ENCODE data around the gene CASQ2.
"Not testable (repeated sequence)": the region's sequence is repeated elsewhere in the genome, so short reads cannot be mapped to it uniquely, and the experiment has no call there.

CASQ2 gene

DNA sequence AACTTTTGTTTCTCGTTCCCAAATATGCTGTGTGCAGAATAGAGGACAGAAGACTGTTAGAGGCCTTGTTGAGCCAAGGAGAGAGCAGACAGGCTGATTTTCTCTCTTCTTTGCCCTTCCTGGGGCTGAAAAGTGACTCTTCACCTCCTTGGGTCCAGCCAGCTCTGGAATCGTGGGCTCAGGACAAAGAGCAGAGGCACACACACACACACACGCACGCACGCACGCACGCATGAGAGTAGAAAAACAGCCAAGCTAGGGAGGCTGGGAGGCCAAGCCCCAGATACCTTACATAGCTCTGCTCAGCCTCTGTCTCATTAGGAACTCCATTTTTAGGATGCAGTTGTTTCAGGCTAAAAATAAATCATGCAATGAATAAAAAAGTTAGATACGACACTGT, at the start of gene CASQ2:
CASQ2 (minus strand) TSS at position 166 of the 400 bp plus-strand sequence. CDS start 173 bp downstream, outside the sequence.
- no peak for DNase-seq

DNA sequence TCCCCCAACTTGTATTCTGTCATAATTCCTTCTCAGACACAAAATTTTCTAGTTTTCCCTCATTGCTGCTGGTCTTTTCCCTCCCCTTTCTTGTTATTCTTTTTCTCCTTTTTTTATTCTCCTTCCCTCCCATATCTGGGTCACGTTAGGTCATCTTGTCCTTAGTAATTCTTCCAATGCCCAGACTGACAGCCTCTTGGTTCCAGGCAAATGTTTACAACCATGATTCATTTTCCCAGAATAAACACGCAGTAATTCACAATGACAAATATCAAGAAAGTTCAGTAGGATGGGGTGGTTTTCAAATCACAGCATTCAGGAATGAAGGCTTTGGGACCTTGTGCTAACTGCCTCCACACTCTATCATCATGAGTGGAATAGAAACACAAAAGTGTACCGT, 47.2 kb upstream of the CASQ2 start:
- DNase-seq, result no peak

DNA sequence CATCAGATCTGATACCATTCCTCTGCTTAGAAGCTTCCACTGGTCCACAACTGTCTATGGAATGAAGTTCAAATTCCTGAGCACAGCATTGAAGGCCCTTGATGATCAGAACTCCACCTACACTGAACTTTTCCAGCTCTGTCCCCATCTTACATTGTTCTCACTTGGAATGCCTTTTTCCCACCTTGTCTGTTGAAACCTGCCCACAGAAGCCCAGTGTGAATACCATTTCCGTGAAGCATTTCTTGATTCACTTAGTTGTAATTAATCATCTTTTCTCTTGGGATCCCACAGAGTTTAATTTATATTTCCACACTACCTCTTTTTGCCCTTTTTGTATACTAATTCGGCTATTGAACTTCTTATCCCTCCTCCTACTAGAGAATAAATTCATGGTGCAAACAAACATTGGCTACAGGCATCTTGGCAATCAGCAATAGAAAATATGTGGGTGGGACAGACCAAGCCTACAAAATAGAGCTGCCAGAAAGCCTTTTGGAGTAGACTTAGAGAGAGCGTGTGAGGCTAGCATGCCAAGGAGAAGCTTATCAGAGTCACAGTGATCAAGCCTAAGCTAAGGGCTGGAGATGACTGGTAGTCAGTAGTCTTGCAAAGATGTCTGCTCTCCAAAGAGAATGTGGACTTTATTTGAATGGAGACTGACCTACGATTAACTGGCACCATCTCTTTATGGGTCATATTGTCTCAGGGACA, 46.3 kb upstream of the CASQ2 start:
- DNase-seq, result no peak

DNA sequence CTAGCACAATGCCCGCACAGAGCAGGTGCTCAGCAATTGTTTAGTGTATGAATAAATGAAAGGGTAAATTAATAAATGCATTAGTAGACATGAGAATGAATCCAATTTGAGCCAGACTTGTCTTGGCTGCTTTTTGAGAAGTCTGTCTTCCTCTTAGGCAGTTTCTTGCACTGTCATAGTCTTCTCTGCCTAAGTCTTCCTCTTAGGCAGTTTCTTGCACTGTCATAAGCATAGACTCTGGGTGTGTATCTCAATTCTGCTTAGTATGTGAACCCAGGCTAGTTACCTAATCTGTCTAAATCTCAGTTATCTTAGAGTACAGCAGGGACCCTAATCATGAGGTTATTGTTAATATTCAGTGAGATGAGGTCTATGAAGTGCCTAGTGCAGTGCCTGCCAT, 45.2 kb upstream of the CASQ2 start:
- peak; percentile 33 for DNase-seq

DNA sequence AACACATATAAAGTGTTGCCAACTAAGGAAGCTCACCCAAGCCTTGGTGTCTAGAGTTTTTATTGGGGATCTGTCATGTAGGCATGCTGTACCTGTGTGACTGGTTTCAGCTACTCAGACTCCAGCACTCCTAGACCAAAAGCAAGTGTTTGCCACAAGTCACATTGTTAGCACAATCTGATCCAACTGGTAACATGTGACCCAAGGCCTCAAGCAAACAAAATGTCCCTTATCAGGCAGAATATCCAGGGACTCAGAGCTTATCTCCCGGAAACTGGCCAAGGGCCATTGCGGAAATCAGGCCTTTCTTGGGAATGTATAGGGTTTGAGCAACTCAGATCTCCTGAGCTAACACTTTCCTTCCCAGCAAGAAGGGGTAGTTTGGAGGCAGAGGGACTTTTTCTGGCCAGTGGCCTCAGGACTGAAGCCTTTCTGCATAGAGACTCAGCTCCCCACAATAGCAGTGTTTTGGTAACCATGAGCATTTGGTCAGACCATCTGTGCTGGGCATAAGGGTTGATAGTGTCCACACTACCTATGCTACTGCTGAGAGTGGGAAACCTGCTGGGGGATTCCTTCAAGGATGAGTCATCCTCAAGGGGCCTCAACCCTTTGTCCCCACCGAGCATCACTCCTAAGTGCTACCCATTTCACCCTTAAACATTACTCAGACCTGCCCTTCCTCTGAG, 42.8 kb upstream of the CASQ2 start:
- no peak for DNase-seq

DNA sequence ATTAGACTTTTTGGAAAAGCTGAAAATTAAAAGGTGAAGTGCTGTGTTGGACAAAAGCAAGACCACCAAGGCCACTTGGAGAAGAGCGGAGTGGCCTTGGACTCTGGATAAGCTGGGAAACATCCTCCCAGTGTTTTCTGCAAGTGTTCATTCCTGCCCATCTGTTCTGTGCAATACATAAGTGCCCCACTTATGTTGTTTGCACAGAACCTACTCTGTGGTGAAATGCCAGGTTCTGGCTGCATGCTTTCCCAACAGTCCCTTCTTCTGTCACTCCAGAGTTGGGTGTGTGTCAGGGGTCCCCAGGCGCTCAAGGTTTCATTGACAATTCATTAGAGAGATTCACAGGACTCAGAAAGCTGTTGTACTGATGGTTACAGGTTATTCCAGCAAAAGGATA, 42.1 kb upstream of the CASQ2 start:
- DNase-seq, result no peak

DNA sequence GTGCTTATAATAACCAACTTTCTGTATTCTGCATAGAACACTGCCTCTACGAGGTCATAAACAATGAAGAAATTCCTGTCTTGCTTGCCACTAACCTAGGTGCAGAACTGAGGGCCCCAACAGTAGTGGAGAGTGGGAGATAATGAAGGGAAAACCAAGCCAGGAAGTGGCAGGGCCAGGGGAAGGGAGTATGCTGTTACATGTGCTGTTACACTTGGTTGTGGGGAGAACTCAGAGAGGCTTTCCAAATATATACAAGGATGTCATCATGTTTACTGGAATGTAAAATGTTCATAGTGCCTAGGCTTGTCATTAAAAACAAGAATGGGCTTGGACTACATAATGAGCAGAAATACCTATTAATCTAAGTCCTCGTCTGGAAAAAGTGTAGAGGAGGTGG, 41.3 kb upstream of the CASQ2 start:
- no peak for DNase-seq

DNA sequence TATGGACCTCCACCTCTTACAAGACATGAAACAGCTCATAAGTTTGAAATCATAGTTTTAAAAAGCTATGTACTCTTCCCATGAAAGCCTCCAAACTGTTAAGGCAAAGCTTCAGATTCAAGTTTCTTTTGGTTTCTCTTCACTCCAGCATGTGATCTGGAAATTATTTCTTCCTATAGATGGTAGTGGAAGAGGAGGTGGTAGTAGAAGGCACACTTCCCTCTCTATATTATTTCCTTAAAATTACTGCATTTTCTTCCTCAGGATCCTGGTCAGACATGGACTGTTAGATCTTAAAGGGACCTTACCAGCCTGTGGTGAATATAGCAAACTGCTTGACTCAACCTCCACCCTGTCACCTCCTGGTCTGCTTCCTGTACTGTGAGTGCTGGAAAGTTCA, 40.6 kb upstream of the CASQ2 start:
- DNase-seq, result no peak

DNA sequence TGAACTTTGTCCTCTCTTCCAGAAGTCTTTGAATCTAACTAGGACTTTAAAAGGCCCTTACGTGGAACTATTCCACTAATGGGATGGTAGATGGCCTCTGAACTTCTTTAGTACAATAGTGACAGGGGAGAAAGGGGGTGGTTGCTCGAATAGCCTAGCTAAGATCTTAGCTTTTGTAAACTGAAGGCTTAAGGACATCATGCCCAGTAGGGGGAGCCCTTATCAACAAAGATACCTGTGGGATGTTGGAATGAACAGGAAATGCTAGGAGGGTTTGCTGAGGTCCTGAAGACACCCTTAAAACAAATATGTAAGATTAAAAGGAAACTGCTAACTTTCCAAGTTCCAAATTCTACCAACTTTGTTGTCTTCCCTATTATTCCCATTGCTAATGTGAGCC, 39.2 kb upstream of the CASQ2 start:
- DNase-seq, result peak; percentile 91

DNA sequence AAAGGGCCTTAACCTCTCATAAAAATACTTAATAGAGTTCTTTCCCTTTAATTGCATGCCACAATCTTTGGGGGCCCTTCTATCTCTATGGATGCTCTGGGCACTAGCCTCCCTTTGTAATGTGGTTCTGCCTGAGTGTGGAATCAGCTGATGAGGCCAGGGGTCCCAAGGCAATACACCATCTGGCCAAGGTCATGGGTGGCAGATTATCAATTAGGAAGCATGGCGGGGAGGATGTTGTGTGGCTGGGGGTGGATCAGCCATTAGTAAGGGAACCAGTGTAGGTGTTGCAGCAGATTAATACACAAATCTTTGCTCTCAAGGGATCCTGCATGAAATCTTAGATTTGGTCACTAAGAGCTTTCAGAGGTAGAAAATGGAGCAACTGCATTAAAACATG, 37.1 kb upstream of the CASQ2 start:
- DNase-seq, result no peak

DNA sequence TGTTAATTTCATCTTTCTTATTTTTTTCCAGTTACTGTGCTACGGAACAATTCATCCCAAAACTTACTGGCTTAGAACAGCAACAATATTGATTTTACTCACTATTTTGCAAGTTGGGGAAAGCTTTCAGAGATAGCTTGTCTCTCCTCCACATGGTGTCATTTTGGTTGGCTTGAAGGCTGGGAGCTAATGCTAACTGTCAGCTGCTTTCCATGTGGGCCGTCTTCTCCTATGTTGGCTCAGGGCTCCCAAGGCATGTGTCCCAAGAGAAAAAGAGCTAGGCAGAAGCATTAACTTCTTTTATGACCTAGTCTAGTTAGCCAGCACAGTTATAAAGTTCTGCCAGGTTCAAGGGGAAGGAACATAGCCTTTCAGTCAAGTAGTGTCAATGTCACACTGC, 33.9 kb upstream of the CASQ2 start:
- DNase-seq, result no peak

DNA sequence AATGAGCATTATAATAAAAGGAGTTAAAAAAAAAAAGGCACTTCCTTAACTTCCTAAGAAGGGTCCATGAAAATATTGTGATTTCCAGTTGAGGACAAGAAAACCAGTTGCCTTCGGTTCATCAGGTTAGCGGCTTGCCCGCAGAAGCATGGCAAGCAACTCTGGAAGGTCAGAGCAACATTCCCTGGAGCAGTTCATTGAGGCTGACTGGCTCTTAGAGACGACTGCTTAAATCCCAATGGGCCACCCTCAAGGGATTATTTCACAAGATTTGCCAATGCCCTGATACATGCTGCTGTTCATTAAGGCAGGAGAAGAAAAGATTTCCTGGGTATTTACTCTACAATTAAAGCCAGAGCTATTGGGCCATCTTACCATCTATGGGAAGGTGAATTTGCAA, 29.0 kb upstream of the CASQ2 start:
- DNase-seq, result no peak

DNA sequence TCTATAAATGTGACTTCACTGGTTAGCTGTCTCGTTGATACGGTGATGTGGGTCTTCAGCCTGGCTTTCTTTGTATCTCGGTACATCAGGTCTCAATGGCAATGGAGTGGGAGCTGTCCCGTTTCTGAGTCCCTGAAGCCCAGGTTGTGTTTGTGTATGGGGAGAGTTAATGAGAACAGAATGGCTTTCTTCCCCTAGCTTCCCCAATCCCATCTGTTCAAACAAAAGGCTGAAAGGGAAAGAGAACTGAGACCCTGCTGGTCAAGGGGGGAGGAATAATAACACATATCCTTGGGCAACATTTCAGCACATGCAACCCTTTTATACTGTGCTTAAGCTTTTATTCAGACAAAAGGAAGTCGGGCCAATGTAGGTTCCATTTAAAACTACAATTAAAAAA, 28.4 kb upstream of the CASQ2 start:
- DNase-seq, result no peak

DNA sequence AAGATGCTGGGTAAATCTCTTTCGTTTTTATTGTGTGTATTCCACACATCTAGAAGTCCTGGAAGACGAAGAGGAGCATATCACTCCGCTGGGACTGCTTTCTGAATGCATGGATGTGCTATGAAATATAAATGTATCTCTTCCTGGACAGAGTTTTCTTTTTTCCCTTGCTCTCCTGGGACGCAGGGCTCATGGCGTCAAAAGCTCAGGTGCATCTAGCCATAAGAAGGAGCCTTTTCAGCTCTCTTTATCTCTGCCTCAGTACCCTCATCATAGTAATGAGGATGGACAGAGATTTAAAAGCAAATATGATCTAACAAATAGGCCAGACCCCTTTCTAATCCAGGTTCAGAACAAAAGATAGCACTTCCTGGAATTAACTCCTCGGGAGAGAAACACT, 27.5 kb upstream of the CASQ2 start:
- DNase-seq, result no peak

DNA sequence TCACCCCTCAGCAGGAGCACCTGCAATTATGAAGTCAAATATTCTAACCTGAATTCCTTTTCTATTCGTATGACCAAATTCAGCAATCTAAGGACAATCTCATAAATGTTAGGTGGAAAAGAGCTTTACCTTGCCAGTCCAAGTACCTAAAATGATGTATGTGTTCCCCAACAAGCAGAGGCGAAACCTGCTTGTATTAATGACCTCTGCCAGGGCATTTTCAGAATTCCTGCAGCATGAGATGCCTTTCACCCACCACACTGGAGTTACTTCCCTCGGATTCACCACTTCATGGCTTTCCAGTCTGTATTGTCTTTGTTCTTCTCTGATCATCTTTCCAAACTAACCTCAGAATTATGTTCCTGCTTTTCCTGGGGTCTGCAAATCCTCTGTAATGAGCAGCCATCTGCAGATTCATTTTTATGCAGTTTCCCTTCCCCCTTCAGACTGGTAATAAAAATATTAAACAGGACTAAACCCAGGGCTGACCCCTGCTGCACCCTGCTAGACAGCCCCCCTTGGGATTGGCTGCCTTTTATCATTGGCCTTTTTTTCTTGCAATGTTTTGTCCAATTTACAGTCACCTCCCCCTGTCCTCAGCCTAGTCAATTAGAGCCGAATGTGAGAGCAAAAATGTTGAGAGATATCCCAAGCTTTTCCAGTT, 26.6 kb upstream of the CASQ2 start:
- no peak for DNase-seq

DNA sequence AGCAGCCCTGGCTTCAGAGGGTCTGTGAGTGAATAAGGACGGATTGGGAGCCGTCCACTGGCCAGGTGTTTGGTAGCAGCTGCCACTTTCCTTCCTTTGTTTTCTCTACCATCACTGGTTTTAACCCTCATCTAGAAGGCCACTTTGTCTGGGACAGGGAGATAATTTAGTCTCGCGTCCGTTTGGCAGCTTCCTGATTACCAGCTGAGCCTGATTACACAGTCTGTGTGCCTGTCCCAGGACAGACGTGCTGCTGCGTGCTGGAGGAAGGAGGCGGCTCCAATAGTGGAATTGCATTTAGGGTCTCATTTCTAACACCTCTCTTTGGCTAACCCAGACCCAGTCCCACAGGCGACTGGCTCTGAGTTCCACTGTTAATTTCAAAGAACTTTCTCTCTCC, 24.6 kb upstream of the CASQ2 start:
- DNase-seq, result peak; percentile 73

DNA sequence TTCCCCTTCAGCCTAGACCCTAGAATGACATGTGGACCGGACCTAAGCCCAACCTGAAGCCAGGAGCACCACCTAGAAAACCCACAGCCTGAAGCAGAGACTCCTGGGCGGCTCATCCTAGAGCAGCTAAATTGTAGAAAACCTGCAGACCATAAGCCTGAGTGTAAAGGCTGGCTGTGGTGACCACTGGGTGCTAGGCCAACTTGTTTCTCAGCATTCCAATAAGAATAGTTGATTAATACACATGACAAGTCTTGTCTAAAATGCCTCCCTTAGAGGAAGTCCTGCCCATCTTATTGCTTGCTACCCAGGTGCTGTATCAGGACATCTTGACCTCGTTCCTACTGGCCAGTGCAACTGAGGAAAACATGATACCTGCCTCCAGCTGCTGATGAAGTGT, 23.3 kb upstream of the CASQ2 start:
- DNase-seq, result no peak

DNA sequence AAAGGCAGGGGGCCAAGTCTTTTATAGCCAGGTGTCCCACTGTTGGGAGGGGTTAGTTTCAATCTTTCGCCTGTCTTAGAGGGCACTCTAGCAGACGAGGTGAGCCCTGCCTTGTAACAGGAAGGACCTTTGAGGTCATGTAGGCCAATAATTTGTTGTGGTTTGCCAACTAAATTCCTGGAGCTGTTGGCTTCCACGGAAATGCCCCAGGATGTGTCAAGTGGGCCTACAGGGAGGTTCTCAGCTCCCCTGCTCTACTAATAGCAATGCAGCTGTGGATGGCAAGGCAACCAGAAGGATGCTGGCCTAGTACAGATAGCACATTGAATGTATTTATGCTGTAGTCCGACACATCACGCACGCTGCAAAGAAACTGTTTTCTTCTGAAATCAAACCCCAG, 22.3 kb upstream of the CASQ2 start:
- no peak for DNase-seq

DNA sequence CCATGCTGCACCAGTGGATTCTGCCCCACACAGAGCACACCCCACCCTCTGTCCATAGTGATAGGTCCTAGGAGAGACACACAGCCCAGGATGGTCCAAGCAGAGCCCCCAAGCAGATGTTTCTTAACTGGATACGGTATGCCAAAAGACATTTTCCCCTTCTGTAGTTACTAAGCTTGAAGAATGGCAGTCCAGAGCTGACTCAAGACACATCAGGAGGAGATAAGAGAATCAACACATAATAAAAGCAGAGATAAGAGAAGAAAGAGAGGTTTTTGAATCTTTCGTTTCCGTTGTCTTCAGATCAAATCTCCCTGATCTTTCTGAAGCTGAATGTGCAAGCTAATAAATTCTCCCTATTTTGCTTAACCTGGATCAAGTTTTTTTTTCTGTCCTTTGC, 21.8 kb upstream of the CASQ2 start:
- no peak for DNase-seq

DNA sequence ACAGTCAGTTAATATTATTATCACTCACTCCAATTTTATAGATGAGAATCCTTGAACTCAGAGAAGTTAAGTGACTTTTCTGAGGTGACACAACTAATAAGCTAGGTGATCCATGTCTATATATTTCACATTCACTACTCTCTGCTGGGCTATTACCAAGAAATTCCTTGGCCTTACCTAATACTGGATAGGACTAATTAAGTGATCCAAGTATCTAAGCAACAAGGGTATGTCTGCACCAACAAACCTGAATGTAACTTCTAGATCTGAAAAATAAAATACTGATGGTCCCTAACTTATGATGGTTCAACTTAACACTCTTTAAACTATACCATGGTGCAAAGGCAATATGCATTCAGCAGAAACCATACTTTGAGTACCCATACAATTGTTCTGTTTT, 14.8 kb upstream of the CASQ2 start:
- DNase-seq, result no peak

DNA sequence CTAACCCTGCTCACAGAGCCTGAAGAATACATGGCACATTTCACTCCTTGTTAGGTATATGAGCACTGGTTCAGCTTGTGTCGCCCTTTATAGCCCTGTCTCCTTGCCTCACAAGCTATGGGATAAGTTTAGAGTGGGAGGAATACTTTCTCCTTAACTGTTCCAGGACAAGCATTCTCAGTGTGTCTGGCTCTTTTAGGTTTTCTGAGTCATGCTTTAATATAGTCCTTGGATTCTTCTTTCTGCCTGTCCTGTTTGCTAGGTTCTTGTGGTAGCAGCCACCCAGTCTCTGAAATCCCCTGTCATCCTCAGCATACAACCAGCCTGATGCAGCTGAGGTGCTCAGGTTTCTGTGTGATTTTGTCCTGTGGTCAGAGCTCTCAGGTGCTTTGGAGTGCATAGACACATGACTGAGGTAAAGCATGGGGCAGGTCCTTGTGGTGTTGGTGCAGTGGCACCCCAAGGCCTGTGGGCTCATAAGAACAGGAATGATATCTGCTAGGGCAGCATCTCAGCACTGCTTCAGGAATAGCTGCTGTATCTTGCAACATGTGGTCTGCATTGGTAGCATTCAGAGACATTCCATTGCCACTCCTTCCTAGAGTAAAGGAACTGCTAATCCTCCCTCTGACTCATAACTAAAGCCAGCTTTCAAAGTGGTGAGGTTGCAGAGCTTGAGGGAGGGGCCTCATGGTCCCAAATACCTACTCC, 14.2 kb upstream of the CASQ2 start:
- no peak for DNase-seq

DNA sequence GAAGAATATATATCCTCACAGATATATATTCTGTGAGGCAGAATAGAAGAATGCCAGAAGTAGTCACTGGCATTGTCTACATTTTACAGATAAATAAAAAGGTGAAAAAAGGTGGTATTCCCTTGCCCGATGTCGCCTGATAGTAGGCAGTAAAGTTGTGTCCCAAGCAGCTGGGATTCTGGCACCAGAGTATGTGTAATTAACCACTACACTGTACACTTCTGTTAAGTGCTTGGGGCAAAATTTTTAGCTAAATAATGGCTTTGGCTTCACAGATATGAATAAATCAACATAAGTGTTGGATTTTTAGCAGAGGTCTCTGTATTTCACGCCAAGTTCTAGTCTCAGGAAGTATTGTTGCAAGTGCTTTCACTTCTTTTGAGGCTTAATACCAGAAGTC, 13.3 kb upstream of the CASQ2 start:
- DNase-seq, result no peak

DNA sequence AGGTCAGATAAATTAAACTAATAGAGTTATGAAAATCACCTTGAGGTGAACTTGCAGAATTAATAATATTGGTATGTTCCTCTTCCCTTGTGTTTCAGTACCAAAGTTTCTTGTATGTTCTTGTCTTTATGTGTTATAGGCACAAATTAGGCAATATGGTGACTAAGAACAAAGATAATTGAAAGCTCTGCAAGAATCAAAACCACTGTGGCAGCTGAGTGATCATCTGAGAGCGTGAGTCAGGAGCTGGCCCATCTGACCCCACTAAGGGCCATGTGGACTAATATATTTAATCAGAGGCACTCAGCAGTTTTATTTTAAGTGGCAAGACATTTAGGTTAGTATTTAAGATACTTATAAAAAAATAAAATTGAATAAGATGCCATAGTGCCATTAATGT, 12.8 kb upstream of the CASQ2 start:
- no peak for DNase-seq

DNA sequence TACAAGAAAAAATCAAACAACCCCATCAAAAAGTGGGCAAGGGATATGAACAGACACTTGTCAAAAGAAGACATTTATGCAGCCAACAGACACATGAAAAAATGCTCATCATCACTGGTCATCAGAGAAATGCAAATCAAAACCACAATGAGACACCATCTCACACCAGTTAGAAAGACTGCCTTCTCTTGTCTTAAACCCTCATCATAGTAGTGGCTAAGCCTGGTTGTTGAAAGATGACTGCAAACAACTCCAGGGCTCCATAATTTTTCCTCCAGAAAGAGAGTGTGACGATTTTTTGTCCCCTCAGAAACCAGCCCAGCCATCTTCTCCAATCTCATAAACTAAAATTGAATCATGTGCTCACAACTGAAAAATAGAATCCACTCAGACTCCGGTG, 12.1 kb upstream of the CASQ2 start:
- not testable (repeated sequence) for DNase-seq

All from hematopoietic multipotent progenitor cell treated with erythropoietin and hydrocortisone succinate and interleukin-3 and kit ligand, for 6 days (in vitro differentiated cells).